Measurements from ENCODE around the gene CEP89. TPM values are rescaled to one million over a fixed set of nuclear protein-coding genes. Genes with fewer than 3 reads are reported as not detected.

Gene CEP89
- polyA plus RNA-seq, 1 experiment = 18.3 TPM

Small RNA genes within 50 kb of the gene (small RNA-seq; reads per million reads assigned to genes)
- not detected for gene RN7SKP22 (ENCODE audit: insufficient read length, low read depth, low replicate concordance)

Other genes starting within 250 kb of the CEP89 start
- gene SLC7A9, start 102.2 kb downstream of the CEP89 start, polyA plus RNA-seq (2011; rRNA removed) = not detected in 2 replicates
- gene FAAP24, start 284 bp upstream of the CEP89 start, polyA plus RNA-seq (2011; rRNA removed) = 4.4 and 5.5 TPM in 2 replicates
- 7.8 and 9.9 TPM in 2 replicates for gene RHPN2, start 92.9 kb upstream of the CEP89 start, polyA plus RNA-seq (2011; rRNA removed)
- 7.2 and 8.7 TPM in 2 replicates for gene GPATCH1, start 109.2 kb upstream of the CEP89 start, polyA plus RNA-seq (2011; rRNA removed)
- gene WDR88, start 160.2 kb upstream of the CEP89 start, polyA plus RNA-seq (2011; rRNA removed) = not detected in 2 replicates
- 11.5 and 16.1 TPM in 2 replicates for gene LRP3, start 222.4 kb upstream of the CEP89 start, polyA plus RNA-seq (2011; rRNA removed)

Measured in BJ (cell line).